ENCODE results near the gene EIF2B4. TPM values are rescaled to one million over a fixed set of nuclear protein-coding genes. Genes with fewer than 3 reads are reported as not detected.

Gene EIF2B4
- 10 to 100 TPM; 49.5 to 52.0 TPM for total RNA-seq

GRCh38 chr2:27370026-27370815 is at the start of gene EIF2B4, which contains the start of gene SNX17:
Gene EIF2B4, minus strand, starts transcription at chr2:27370338. Its CDS starts 24 bp downstream, at chr2:27370314.
Gene SNX17, plus strand, starts transcription at chr2:27370616. Its CDS starts 128 bp downstream, at chr2:27370744.
- Mint-ChIP-seq H3K4me1 (ENCODE audit: low read depth in 2 of 2) (peaks cover 32 to 34% of the 10 kb centered on the region in 2 donors), H3K4me3 (peak within 1 kb of the TSS; percentile 86), H3K36me3 (peaks cover 20% of the 10 kb centered on the region), H3K9me3 (no peaks in the 10 kb centered on the region), H3K27me3 (no peaks in the 10 kb centered on the region), H3K27ac (peak within 1 kb of the TSS; percentile 83 to 91)
- ATAC-seq (peak; percentile 96), DNase-seq (ENCODE audit: low spot score) (peak; percentile 100)

GRCh38 chr2:27416151-27416550 is 46.0 kb upstream of the EIF2B4 start:
- no peak for ATAC-seq
- Mint-ChIP-seq H3K9me3 (no peaks in the 10 kb centered on the region), H3K36me3 (no peaks in the 10 kb centered on the region), H3K27ac (no peak overlapping the region), H3K4me3 (no peak overlapping the region), H3K4me1 (ENCODE audit: low read depth in 2 of 2) (peaks cover 0 to 2% of the 10 kb centered on the region in 2 donors), H3K27me3 (peaks cover 7 to 14% of the 10 kb centered on the region in 2 donors)
- DNase-seq (ENCODE audit: low spot score) = no peak

GRCh38 chr2:27412419-27413152 is 42.4 kb upstream of the EIF2B4 start:
- Mint-ChIP-seq H3K36me3 (peaks cover 5% of the 10 kb centered on the region), H3K4me3 (no peak overlapping the region), H3K27ac (no peak overlapping the region), H3K4me1 (ENCODE audit: low read depth in 2 of 2) (peaks cover 15 to 17% of the 10 kb centered on the region in 2 donors), H3K9me3 (peaks cover 4% of the 10 kb centered on the region), H3K27me3 (peaks cover 7 to 14% of the 10 kb centered on the region in 2 donors)
- no peak for DNase-seq (ENCODE audit: low spot score)
- ATAC-seq = no peak

GRCh38 chr2:27409321-27410073 is 39.4 kb upstream of the EIF2B4 start, which contains the start of gene PPM1G:
Gene PPM1G, minus strand, starts transcription at chr2:27409591. Its CDS starts 169 bp downstream, at chr2:27409422.
- peaks cover 4% of the 10 kb centered on the region for H3K9me3 Mint-ChIP-seq
- DNase-seq (ENCODE audit: low spot score) = peak; percentile 98
- peak; percentile 99 to 100 for ATAC-seq
- H3K27me3 Mint-ChIP-seq = peaks cover 7 to 12% of the 10 kb centered on the region in 2 donors
- peaks cover 11% of the 10 kb centered on the region for H3K36me3 Mint-ChIP-seq
- peaks cover 28 to 30% of the 10 kb centered on the region in 2 donors for H3K4me1 Mint-ChIP-seq (ENCODE audit: low read depth in 2 of 2)
- H3K27ac Mint-ChIP-seq = peak within 1 kb of the TSS; percentile 77 to 88
- peak within 1 kb of the TSS; percentile 87 for H3K4me3 Mint-ChIP-seq

GRCh38 chr2:27408601-27409320 is 38.6 kb upstream of the EIF2B4 start:
- peaks cover 28 to 30% of the 10 kb centered on the region in 2 donors for H3K4me1 Mint-ChIP-seq (ENCODE audit: low read depth in 2 of 2)
- peaks cover 11% of the 10 kb centered on the region for H3K36me3 Mint-ChIP-seq
- H3K27ac Mint-ChIP-seq = peak overlapping the region; percentile 77 to 88
- peak; percentile 54 to 56 for ATAC-seq
- peak overlapping the region; percentile 87 for H3K4me3 Mint-ChIP-seq
- DNase-seq (ENCODE audit: low spot score) = no peak
- H3K9me3 Mint-ChIP-seq = peaks cover 4% of the 10 kb centered on the region
- H3K27me3 Mint-ChIP-seq = peaks cover 7 to 12% of the 10 kb centered on the region in 2 donors

GRCh38 chr2:27407798-27408491 is 37.8 kb upstream of the EIF2B4 start:
- peak overlapping the region; percentile 87 for H3K4me3 Mint-ChIP-seq
- ATAC-seq (no peak), DNase-seq (ENCODE audit: low spot score) (no peak)
- peaks cover 11% of the 10 kb centered on the region for H3K36me3 Mint-ChIP-seq
- H3K4me1 Mint-ChIP-seq (ENCODE audit: low read depth in 2 of 2) = peaks cover 30 to 31% of the 10 kb centered on the region in 2 donors
- peaks cover 7 to 11% of the 10 kb centered on the region in 2 donors for H3K27me3 Mint-ChIP-seq
- peak overlapping the region; percentile 77 to 88 for H3K27ac Mint-ChIP-seq
- peaks cover 4% of the 10 kb centered on the region for H3K9me3 Mint-ChIP-seq

- Mint-ChIP-seq H3K4me3 (no peak overlapping the region), H3K27ac (peak overlapping the region in 1 of 2 donors; percentile 81), H3K27me3 (no peaks in the 10 kb centered on the region), H3K36me3 (no peaks in the 10 kb centered on the region), H3K9me3 (no peaks in the 10 kb centered on the region), H3K4me1 (ENCODE audit: low read depth in 2 of 2) (peaks cover 22 to 24% of the 10 kb centered on the region in 2 donors)
- DNase-seq (ENCODE audit: low spot score) (no peak), ATAC-seq (no peak)
Measured at GRCh38 chr2:27400348-27401135, 30.4 kb upstream of the EIF2B4 start.

- no peaks in the 10 kb centered on the region for H3K27me3 Mint-ChIP-seq
- H3K36me3 Mint-ChIP-seq = no peaks in the 10 kb centered on the region
- no peak for ATAC-seq
Measured at GRCh38 chr2:27398962-27399361, 28.8 kb upstream of the EIF2B4 start.

GRCh38 chr2:27393225-27393624 is 23.1 kb upstream of the EIF2B4 start:
- Mint-ChIP-seq H3K9me3 (no peaks in the 10 kb centered on the region), H3K4me3 (no peak overlapping the region), H3K4me1 (ENCODE audit: low read depth in 2 of 2) (peaks cover 28 to 35% of the 10 kb centered on the region in 2 donors), H3K27ac (peak overlapping the region; percentile 34 to 42), H3K27me3 (no peaks in the 10 kb centered on the region), H3K36me3 (peaks cover 6% of the 10 kb centered on the region)
- DNase-seq (ENCODE audit: low spot score) = no peak
- no peak for ATAC-seq

More at GRCh38 chr2:27398962-27399361, 28.8 kb upstream of the EIF2B4 start:
- Mint-ChIP-seq H3K4me3 (no peak overlapping the region), H3K9me3 (no peaks in the 10 kb centered on the region), H3K27ac (no peak overlapping the region), H3K4me1 (ENCODE audit: low read depth in 2 of 2) (peaks cover 22 to 24% of the 10 kb centered on the region in 2 donors)
- no peak for DNase-seq (ENCODE audit: low spot score)

GRCh38 chr2:27390822-27391679 is 20.9 kb upstream of the EIF2B4 start:
- H3K4me3 Mint-ChIP-seq = peak overlapping the region; percentile 69
- peaks cover 11% of the 10 kb centered on the region for H3K36me3 Mint-ChIP-seq
- H3K4me1 Mint-ChIP-seq (ENCODE audit: low read depth in 2 of 2) = peaks cover 29 to 30% of the 10 kb centered on the region in 2 donors
- peak overlapping the region; percentile 80 to 94 for H3K27ac Mint-ChIP-seq
- ATAC-seq (peak in 1 of 2 donors; percentile 80), DNase-seq (ENCODE audit: low spot score) (no peak)
- no peaks in the 10 kb centered on the region for H3K27me3 Mint-ChIP-seq
- H3K9me3 Mint-ChIP-seq = no peaks in the 10 kb centered on the region

- peaks cover 20 to 37% of the 10 kb centered on the region in 2 donors for H3K4me1 Mint-ChIP-seq (ENCODE audit: low read depth in 2 of 2)
- peak overlapping the region; percentile 87 for H3K4me3 Mint-ChIP-seq
- no peak for DNase-seq (ENCODE audit: low spot score)
- no peak for ATAC-seq
- H3K36me3 Mint-ChIP-seq = peaks cover 30% of the 10 kb centered on the region
- peak overlapping the region; percentile 93 to 95 for H3K27ac Mint-ChIP-seq
- H3K9me3 Mint-ChIP-seq = no peaks in the 10 kb centered on the region
- H3K27me3 Mint-ChIP-seq = no peaks in the 10 kb centered on the region
Measured at GRCh38 chr2:27381577-27382181, 11.5 kb upstream of the EIF2B4 start.
